ENCODE results near the gene PDE4B. TPM values are rescaled to one million over a fixed set of nuclear protein-coding genes. Genes with fewer than 3 reads are reported as not detected.

Gene PDE4B
- total and polyA plus RNA-seq, 9 of the 15 experiments (the other 6 are each of a cell fraction or from before 2014, with no cell fraction given) = 0.09 TPM; not detected in 8

DNA sequence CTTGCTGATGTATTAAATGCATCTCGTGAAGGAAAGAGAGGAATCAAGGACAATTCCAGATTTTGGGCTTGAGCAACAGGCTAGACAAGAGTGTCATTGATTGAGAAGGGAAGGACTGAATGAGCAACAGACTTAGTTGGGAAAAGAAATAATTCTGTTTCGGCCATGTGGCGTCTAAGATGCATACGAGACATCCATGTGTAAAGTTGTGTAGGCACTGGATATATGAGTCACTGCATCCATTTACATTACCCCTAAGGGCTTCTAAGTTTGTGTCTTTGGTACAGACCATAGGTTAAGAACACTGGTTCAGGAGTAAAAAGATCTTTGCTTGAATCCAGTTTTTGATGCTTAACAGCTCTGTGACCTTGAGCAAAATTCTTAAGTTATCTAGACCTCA is 434.3 kb downstream of the PDE4B start:
- ChIA-PET POLR2A (no interaction called here), CTCF (ENCODE audit: low intra/inter-chr PET ratio) (no interaction called here)
- no peak overlapping the region for H3K9ac ChIP-seq (ENCODE audit: insufficient read depth in 1 of 2, low read depth in 2 of 2, low read length in 2 of 2)
- no peaks in the 10 kb centered on the region for H4K20me1 ChIP-seq (replicated peaks; ENCODE audit: control insufficient read depth, insufficient read depth, low read length)
- no peaks in the 10 kb centered on the region for H3K9me3 ChIP-seq (replicated peaks; ENCODE audit: control insufficient read depth, insufficient read depth, low read depth, low read length)
- no TSS peak for BruUV-seq (replicated peaks)
- H3K36me3 ChIP-seq (ENCODE audit: control insufficient read depth, insufficient read depth, low read length) = no peaks in the 10 kb centered on the region
- FAIRE-seq (no peak), DNase-seq (ENCODE audit: extremely low read depth in 1 of 4, low spot score in 3 of 4) (no peak), ATAC-seq (no peak)
- intact Hi-C loops (cut with micrococcal nuclease) = no loop called here
- WGBS (ENCODE audit: insufficient coverage, low coverage, missing lambda C conversion rate) = 0% methylated on average over 4 of the region's 4 CpGs
- in situ Hi-C loops (cut with MboI) = loop anchor here (25.0 kb wide), 2 partner anchors 515 to 1165 kb away; no protein-coding TSS in a partner anchor
- H2AFZ ChIP-seq (ENCODE audit: low read depth, low read length) = no peak overlapping the region
- no peaks in the 10 kb centered on the region for H3K79me2 ChIP-seq (ENCODE audit: control insufficient read depth, insufficient read depth, low read length)
- no peak overlapping the region for H3K4me2 ChIP-seq (ENCODE audit: insufficient read depth, low read length)
- H3K4me1 ChIP-seq (replicated peaks in 1 of 2; ENCODE audit: control insufficient read depth in 2 of 2, insufficient read depth in 2 of 2, low read length in 2 of 2) = no peaks in the 10 kb centered on the region
- no peak overlapping the region for H3K4me3 ChIP-seq
- no peaks in the 10 kb centered on the region for H3K9me1 ChIP-seq (ENCODE audit: control insufficient read depth, insufficient read depth, low read length)
- H3K27ac ChIP-seq (ENCODE audit: extremely low read depth, low read depth, low read length) = no peak overlapping the region
- H3K27me3 ChIP-seq (ENCODE audit: control insufficient read depth in 2 of 2, insufficient read depth in 2 of 2, low read length in 2 of 2) = no peaks in the 10 kb centered on the region
- TF ChIP-seq RBM34 (IDR thresholded peaks at IDR 0.05; ENCODE audit: borderline replicate concordance, insufficient read depth, low read length) (no peak), HMGN3 (IDR thresholded peaks at IDR 0.05; ENCODE audit: borderline replicate concordance, extremely low read depth, insufficient read length, low read depth, low read length) (no peak), HMG20B (CRISPR knock-in tag; IDR thresholded peaks at IDR 0.05) (no peak), PHF8 (IDR thresholded peaks at IDR 0.05; ENCODE audit: borderline replicate concordance, low read length) (no peak), ZNF184 (CRISPR knock-in tag; IDR thresholded peaks at IDR 0.05) (no peak), XRCC4 (IDR thresholded peaks at IDR 0.05; ENCODE audit: extremely low read depth, insufficient read depth, insufficient read length) (no peak), ESRRB (CRISPR knock-in tag; IDR thresholded peaks at IDR 0.05; ENCODE audit: borderline replicate concordance) (no peak), ZNF143 (CRISPR knock-in tag; IDR thresholded peaks at IDR 0.05) (no peak), POU5F1 (IDR thresholded peaks at IDR 0.05; ENCODE audit: borderline replicate concordance, low read depth, low read length, partially characterized antibody) (no peak), GABPA (tag; conservative IDR thresholded peaks at IDR 0.05; ENCODE audit: low read depth) (no peak), SMAD2 (IDR thresholded peaks at IDR 0.05; ENCODE audit: low read depth, low read length) (no peak), POLR3A (IDR thresholded peaks at IDR 0.05; ENCODE audit: borderline replicate concordance, extremely low read depth, insufficient read depth, insufficient read length) (no peak), FOXJ3 (CRISPR knock-in tag; IDR thresholded peaks at IDR 0.05) (no peak)
- TF ChIP-seq, protein P1, sequence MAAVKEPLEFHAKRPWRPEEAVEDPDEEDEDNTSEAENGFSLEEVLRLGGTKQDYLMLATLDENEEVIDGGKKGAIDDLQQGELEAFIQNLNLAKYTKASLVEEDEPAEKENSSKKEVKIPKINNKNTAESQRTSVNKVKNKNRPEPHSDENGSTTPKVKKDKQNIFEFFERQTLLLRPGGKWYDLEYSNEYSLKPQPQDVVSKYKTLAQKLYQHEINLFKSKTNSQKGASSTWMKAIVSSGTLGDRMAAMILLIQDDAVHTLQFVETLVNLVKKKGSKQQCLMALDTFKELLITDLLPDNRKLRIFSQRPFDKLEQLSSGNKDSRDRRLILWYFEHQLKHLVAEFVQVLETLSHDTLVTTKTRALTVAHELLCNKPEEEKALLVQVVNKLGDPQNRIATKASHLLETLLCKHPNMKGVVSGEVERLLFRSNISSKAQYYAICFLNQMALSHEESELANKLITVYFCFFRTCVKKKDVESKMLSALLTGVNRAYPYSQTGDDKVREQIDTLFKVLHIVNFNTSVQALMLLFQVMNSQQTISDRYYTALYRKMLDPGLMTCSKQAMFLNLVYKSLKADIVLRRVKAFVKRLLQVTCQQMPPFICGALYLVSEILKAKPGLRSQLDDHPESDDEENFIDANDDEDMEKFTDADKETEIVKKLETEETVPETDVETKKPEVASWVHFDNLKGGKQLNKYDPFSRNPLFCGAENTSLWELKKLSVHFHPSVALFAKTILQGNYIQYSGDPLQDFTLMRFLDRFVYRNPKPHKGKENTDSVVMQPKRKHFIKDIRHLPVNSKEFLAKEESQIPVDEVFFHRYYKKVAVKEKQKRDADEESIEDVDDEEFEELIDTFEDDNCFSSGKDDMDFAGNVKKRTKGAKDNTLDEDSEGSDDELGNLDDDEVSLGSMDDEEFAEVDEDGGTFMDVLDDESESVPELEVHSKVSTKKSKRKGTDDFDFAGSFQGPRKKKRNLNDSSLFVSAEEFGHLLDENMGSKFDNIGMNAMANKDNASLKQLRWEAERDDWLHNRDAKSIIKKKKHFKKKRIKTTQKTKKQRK (IDR thresholded peaks at IDR 0.05; ENCODE audit: borderline replicate concordance, low read depth, low read length) = no peak
- TF ChIP-seq, protein P2, sequence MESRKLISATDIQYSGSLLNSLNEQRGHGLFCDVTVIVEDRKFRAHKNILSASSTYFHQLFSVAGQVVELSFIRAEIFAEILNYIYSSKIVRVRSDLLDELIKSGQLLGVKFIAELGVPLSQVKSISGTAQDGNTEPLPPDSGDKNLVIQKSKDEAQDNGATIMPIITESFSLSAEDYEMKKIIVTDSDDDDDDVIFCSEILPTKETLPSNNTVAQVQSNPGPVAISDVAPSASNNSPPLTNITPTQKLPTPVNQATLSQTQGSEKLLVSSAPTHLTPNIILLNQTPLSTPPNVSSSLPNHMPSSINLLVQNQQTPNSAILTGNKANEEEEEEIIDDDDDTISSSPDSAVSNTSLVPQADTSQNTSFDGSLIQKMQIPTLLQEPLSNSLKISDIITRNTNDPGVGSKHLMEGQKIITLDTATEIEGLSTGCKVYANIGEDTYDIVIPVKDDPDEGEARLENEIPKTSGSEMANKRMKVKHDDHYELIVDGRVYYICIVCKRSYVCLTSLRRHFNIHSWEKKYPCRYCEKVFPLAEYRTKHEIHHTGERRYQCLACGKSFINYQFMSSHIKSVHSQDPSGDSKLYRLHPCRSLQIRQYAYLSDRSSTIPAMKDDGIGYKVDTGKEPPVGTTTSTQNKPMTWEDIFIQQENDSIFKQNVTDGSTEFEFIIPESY (CRISPR knock-in tag; IDR thresholded peaks at IDR 0.05) = no peak
- TF ChIP-seq, protein P3, sequence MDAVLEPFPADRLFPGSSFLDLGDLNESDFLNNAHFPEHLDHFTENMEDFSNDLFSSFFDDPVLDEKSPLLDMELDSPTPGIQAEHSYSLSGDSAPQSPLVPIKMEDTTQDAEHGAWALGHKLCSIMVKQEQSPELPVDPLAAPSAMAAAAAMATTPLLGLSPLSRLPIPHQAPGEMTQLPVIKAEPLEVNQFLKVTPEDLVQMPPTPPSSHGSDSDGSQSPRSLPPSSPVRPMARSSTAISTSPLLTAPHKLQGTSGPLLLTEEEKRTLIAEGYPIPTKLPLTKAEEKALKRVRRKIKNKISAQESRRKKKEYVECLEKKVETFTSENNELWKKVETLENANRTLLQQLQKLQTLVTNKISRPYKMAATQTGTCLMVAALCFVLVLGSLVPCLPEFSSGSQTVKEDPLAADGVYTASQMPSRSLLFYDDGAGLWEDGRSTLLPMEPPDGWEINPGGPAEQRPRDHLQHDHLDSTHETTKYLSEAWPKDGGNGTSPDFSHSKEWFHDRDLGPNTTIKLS (IDR thresholded peaks at IDR 0.05; ENCODE audit: borderline replicate concordance, low read depth) = no peak
